ENCODE data around the gene UBE2S.
"Not testable (repeated sequence)": the region's sequence is repeated elsewhere in the genome, so short reads cannot be mapped to it uniquely, and the experiment has no call there.

Gene UBE2S

DNA sequence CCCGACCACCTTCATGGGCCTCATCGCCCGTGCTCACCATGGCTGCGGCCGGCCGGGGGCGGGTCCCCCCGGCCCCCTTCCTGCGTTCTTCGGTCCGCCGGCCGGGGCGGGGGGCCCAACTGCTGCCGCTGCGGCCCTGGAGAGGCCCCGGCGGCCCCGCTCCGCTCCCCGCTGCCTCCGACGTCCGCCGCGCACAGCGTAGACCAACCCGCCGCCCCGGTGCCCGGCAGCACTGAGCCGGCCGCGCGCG lies at the start of gene UBE2S:
TSS of gene UBE2S (minus strand) at position 239 of the 250 bp plus-strand sequence. CDS start at position 40, 199 bp downstream.
- in situ Hi-C loops (cut with MboI; ENCODE audit: low sequenced_read_pairs): not testable (repeated sequence)

DNA sequence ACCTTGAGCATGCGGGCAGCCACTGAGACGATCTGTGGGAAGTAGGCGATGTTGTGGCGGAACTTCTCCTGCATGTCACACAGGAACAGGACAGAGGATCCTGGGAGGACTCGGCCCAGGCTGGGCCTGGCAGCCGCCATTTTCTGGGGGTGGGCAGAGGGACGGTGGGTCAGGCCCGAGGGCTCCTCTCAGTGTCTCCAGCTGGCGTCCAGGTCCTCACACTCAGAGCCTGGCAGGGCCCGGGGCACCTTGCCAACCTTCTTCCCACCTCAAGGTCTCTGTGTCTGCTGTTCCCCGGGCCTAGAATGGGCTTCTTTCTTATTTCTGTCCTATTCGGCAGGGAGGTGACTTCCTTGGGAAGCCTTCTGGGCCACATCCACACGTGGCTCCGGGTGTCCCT lies 48.8 kb upstream of the UBE2S start:
- in situ Hi-C loops (cut with MboI; ENCODE audit: low sequenced_read_pairs): no loop called here

DNA sequence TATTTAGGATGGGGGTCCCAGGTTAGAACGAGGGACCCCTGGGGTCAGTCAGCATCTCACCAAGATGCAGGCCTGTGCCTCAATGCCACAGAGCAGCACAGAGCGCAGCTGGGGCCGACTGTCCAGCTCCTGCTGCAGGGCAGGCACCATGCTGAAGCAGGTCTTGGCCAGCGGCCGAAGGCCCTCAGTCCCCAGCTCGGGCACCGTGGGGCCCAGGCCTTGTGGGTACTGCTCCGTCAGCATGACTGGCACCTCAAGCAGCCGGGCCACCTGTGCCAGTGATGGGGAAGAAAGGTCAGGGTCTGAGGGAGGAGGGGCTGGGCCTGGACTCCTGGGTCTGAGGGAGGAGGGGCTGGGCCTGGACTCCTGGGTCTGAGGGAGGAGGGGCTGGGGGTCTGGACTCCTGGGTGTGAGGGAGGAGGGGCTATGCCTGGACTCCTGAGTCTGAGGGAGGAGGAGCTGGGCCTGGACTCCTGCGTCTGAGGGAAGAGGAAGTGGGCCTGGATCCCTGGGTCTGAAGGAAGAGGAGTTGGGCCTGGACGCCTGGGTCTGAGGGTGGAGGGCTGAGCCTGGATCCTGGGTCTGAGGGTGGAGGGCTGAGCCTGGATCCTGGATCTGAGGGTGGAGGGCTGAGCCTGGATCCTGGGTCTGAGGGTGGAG lies 48.1 kb upstream of the UBE2S start:
- in situ Hi-C loops (cut with MboI; ENCODE audit: low sequenced_read_pairs): no loop called here

DNA sequence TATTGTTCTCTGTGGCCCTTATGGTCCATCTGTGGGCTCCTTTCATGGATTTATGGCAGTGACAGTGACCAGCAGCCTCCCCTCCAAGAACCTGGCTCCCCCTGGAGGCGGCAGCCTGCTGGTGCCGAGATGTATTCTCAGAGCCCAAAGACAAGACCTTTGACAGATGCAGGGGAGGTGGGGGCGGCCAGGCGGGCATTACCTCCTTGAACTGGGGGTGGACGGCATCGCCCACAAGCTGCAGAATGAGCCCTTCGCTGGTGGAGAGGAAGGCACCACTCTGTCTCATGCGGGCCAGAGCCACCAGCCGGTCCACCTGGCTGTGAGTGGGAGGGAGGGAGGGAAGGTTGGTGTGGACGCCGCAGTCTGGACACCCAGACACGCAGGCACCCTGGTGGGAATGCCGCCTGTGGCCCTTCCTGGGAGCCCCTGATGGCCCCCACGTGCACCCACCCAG lies 47.2 kb upstream of the UBE2S start:
- in situ Hi-C loops (cut with MboI; ENCODE audit: low sequenced_read_pairs): no loop called here

DNA sequence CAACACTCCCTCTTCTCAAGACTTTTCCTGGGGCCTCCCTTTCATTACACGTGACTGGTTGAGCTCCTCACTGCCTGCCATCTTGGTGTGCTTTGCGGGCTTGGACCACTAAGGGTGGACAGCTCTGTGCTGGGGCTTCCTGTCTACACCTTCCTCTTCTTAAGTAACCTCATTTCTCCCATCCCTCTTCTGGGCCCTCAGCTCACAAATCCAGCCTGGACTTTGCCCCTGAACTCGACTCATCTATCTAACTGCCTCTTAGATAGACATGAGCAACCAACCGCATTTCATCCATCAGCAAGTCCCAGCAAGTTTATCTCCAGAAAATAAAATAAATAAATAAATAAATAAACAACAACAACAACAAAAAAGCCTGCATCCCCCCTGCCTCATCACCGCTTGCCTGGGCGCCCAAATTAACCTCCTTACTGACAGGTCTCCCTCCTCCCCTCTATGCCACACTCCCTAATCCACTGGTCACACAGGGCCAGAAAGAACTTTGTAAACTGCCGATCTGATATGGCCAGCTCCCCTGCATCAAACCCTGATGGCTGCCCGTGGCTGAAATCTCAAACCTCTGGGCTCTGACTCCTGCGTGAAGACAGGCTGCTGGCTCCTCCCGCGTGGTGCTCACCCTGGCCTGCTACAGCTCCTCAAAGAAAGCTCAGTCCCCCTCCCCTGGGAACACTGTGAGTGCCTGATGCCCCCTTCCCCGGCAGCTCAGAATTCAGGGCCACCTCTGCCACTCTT lies 46.1 kb upstream of the UBE2S start:
- in situ Hi-C loops (cut with MboI; ENCODE audit: low sequenced_read_pairs): no loop called here

DNA sequence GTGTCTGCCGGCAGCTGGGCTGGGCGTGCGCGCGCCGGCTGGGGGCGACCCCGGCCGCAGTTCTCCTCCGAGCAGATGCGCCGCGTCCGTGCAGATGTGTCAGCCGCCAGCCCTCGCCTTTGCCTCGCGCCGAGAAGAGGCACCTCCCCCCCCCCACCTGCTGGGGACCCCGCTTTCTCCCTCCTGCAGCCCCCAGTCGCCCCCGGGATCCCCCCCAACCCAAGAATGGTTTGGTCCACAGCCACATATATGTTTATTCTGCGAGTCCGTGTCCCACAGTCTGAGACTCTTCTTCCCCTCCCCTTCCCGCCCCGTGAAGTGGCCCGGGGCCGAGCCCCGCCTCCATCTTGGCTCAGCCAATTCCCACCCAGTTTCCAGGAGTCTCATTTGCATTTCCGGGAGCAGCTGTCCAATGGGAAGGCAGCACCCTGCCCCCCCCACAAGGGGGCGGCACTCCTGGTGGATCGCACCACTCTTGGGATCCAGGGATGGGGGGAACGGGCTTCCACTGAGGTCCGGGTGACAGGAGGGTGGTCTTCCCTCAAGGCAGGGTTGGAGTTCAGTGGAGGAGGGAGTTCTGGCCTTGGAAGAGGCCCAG lies 45.3 kb upstream of the UBE2S start:
- in situ Hi-C loops (cut with MboI; ENCODE audit: low sequenced_read_pairs): no loop called here

DNA sequence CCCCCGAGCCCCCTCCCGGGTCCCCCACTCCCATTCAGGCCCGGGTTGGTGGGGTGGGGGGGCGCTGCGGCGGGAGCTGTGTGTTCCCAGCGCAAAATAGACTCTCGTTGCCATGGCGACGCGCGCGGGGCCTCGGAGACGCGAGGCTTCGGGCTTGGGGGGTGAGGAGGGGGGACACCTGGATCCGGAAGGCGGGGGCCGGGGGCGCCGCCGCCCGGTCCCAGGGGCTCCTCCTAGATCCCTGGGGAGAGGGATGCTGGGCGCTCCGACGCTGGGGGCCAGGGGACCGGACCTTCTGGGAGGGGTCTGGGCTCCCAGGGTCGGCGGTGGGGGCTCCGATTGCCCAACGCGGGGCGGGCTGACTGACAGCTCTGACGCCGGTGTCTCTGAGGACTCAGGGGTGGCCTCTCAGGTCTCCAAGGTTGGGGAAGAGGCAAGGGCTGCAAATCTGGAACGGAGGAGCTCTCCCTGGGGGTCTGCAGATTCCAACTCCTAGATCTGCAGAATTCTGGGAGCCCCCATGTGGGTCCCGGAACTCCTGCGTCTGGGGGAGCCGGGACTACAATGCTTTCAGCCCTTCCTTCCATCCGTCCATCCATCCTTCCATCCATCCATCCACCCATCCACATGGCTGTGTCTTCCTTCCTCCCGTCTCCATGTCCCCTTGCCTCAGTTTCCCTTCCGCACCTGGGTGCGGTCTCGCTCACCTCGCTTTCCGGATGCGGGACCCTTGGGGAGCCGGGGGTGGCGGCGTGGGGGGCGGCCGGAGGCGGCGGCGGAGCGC lies 44.6 kb upstream of the UBE2S start:
- in situ Hi-C loops (cut with MboI; ENCODE audit: low sequenced_read_pairs): no loop called here

DNA sequence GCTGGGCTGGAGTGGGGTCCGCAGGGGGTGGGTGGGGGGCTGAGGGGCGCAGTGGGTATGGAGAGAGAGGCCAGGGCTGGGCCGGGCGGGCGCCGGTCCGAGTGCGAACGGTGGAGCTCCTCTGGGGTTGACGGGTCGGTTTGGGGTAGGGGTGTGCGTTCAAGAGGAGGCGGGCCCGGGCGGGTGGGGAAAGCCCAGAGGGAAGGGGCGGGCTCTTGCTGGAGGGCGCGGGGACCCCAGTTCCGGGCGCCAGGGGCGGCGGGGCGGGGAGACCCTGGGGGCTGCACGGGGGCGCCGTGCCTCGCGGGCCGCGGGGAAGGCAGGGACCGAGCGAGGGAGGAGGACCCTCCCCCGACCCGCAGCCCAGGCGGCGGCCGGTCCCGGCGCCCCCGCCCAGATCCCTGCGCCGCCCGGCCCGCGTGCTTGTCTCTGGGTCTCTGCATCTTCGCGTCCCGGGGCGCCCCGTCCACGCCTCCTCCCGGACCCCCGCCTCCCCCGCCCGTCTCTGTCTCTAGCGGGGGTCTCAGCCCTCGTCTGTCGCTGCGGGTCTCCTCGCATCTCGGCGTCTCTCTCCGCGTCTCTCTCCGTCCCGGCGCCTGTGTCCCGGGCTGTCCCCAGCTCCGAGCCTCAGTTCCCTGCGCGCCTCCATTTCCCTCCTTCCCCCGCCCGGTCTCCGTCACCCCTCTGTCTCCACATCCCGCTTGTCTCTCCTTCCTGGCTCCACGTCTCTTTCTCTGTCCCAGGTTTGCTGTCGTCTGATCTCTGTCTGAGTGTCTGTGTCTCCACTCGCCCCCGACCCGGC lies 43.8 kb upstream of the UBE2S start:
- in situ Hi-C loops (cut with MboI; ENCODE audit: low sequenced_read_pairs): no loop called here

DNA sequence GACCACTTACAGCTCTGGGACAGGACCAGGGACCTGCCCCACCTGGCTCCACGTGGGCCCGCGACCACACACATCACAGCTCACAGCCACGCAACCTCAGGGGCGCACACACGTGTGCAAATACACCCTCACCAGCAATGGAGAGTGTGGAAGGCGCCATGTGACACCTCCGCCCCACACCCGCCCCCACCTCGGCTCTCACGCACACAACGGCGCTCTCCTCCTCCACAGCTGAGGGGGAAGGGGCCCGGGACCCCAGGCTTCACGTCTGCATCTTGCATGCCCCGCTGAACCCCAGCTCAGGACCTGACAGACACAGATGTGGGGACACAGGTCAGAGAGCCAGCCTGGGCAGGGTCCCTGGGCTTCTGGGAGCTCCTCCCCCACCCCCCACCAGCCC lies 41.9 kb upstream of the UBE2S start:
- in situ Hi-C loops (cut with MboI; ENCODE audit: low sequenced_read_pairs): no loop called here

DNA sequence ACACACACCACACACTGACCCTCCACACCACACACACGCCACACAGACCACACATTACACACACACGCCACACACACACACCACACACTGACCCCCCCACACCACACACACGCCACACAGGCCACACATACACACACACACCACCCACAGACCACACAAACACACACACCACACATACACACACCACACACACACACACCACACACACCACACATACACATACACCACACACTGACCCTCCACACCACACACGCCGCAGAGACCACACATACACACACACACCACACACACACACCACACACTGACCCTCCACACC lies 40.5 kb upstream of the UBE2S start:
- in situ Hi-C loops (cut with MboI; ENCODE audit: low sequenced_read_pairs): not testable (repeated sequence)

DNA sequence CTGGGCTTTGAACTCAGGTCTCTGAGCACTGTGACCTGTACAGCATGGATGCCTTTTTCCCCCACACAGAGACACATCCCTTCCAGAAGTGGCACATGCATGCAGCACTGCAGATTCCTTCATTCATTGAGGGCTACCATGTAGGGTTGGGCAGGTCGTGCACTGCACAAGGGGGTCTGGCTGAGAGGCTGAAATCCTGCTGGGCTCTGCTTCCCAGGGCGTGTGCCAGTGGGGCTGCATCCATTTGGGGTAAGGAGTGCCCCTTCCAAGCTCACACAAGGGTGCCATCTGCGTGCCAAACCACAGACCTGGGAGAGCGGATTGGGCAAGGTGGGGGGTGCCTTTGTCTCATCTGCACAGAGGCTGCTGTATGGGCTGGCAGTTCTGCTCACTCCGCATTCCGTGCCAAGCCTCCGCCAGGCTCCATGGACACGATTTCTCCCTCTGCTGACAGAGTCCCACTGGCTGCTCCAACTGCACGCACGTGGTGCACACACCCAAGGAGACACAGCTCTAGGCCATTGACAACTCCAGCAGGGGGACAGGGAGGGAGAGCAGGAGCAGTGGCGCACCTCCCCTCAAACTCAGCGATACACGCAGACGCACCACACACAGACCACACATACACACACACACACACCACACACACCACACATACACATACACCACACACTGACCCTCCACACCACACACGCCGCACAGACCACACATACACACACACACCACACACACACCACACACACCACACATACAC lies 40.0 kb upstream of the UBE2S start:
- in situ Hi-C loops (cut with MboI; ENCODE audit: low sequenced_read_pairs): no loop called here

DNA sequence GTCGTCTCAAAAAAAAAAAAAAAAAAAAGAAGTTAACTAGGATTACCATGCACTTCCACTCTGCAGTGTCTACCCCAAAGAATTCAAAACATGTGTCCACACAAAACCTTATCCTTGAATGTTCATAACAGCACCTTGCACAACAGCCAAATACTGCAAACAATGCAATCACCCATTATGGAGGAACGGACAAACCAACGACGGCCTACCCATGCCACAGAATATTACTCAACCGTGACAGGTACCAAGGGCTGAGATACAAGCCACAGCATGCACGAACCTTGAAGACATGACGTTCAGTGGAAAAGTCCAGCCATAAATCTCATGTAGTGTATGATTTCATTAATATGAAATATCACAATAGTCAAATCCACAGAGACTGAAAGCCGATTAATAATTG lies 38.5 kb upstream of the UBE2S start:
- in situ Hi-C loops (cut with MboI; ENCODE audit: low sequenced_read_pairs): no loop called here

DNA sequence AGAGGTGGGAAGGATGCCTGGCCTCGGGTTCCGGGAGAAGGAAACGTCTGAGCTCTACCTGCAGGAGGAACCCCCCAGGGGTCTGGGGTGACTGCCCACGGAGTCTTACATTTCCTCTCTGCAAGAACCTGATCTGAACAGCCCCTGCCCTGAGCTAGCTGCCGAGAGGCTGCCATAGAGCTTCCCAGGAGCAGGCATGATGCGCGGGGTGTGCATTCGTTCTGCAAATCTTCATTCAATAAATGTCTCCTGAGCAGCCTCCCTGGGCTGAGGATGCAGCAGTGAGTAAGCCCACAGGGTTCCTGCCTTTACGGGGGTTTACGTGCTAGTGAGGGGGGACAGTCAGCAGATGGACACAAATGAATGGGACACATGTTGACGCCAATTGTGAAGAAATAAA lies 37.1 kb upstream of the UBE2S start:
- in situ Hi-C loops (cut with MboI; ENCODE audit: low sequenced_read_pairs): no loop called here

DNA sequence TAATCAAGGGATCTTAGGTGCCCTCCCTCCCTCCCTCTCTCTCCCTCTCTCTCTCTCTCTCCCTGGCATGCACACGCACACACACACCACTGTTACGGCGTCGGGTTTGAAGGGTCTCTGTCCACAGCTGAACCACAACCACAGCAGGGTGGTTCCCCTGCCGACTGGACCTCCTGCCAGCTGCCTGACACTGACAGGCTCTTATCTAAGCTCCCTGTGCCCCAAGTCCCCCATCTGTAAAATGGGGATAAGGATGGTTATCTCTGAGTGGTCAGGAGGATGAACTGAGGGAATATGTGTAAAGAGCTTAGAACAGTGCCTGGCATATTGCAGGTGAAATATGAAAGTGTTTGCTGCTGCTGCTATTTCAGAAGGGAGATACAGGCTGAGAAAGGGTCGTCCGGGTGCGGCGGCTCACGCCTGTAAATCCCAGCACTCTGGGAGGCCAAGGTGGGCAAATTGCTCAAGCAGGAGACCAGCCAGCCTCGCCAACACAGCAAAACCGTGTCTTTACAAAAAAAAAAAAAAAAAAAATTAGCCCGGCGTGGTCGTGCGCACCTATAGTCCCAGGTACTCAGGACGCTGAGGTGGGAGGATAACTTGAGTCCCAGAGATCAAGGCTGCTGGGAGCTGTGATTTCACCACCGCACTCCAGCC lies 36.4 kb upstream of the UBE2S start:
- in situ Hi-C loops (cut with MboI; ENCODE audit: low sequenced_read_pairs): no loop called here

DNA sequence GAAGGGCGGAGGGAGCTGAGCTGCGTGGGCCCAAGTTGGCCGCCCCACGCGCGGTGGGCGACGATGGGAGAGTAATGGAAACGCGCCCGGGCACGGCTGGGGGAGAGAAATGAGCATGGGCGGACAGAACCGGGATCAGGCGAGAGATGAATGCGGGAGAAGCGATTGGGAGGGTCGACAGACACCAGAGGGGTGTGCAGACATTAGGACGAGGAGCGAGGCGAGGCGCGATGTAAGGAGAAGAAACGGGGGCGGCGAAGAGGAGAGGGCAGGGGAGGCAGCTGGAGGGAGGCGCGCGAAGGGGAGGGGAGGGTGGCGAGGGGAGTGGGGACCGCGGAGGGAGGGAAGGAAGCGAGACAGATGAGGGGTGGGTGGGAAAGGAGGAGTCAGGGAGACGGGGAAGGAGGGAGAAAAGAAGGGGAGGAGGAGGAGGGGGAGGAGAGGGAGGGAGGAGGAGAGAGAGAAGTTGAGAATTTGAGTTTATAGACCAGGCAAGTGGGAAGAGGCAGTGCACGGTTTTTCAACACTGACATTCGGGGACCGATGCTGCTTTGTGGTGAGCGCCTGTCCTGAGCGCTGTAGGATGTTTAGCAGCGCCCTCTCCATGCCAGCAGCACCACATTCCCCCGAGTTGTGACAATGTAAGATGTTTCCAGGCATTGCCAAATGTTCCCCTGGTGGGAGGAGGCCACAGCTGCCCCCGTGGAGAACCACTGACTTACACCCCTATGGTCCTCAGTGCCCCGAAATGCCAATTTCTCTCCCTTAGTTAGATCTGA lies 35.6 kb upstream of the UBE2S start, which contains the start of gene SHISA7:
TSS of gene SHISA7 (minus strand) at position 256 of the 779 bp plus-strand sequence. CDS start 437 bp downstream, outside the sequence.
- in situ Hi-C loops (cut with MboI; ENCODE audit: low sequenced_read_pairs): no loop called here

DNA sequence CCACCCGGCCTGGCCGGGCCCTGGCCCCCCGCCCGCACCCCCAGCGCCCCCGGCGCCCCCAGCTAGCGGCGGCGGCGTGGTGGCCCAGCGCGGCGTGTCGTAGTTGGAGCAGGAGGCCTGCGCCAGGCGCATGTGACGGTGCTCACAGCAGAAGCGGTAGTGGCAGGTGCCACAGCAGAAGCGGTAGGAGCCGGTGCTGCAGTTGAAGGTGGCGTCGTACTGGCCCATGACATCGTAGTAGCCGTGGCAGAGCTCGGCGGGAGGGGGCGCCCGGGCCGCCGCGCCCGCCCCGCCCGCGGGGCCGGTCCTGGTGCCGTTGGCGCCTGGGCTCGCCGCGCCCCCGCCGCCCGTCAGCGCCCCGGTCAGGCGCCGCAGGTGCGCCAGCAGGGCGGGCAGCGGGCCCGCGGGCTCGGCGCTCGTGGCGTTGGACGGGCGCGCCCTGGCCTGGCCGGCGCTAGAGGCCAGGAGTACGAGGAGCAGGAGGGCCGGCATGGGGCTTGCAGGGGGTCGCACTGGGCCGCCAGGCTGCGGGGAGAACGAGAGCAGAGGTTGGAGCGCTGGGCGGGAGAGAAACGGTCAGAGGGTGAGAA lies 34.9 kb upstream of the UBE2S start:
- in situ Hi-C loops (cut with MboI; ENCODE audit: low sequenced_read_pairs): no loop called here

DNA sequence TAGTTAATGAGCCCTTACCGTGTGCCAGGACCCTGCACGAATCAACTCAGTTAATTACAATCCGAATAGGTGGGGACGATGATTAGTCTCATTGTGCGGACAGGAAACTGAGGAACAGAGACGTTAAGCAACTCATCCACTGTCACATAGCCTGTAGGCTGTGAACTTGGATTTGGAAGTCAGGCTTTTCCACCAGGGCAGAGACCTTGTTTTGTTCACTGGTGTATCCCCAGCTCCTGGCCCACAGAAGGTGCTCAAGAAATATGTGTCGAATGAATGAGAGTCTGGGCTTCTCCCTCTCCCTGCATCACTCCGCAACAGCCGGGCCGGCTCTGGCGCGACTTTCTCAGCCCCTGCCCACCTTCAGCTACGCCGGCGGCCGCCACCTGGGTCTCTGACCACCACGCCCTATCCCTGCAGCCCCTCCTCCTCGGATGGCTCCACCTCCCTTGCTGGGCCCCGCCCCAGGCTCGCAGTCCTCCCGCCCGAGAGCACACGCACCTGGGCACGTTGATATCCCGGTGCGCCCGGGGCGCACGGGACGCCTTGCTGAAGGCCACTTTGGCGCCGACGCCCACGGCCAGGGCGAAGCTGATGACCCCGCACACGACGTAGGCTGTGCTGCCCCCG lies 34.2 kb upstream of the UBE2S start:
- in situ Hi-C loops (cut with MboI; ENCODE audit: low sequenced_read_pairs): no loop called here

DNA sequence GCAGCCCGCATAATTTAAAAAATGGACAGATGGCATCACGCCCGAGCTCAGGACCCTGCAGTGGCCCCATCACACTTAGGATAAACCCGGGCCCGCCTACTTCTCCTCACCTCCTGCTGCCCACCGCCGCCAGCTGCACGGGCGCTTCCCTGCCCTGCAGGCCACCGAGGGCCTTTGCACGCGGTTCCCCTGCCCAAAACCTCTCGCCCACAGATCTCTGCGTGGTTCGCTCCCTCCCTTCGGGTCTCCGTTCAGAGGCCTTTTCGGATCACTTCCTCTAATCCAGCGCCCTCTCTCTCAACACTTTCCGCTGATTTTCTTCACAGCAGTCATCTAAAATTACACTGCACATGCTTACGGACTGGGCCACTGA lies 33.7 kb upstream of the UBE2S start:
- in situ Hi-C loops (cut with MboI; ENCODE audit: low sequenced_read_pairs): no loop called here

All from HL-60/S4 treated with retinoic acid at 250 ng/mL for 4 days and 3 days (cell line).